NCI-H446 treated with DMSO at 0.1 percent for 48 hours (cell line): Measurements from ENCODE around the gene WDR82.

ENCODE experiments used
- DNase-seq: peaks from one replicate; lab custom pipeline; 2025; lab: John Stamatoyannopoulos, UW

Gene WDR82

GRCh38 chr3:52278510-52279069 lies at the start of gene WDR82:
WDR82 (minus strand) TSS chr3:52278649; CDS start chr3:52278361, 288 bp downstream.
- DNase-seq: peak; percentile 73

GRCh38 chr3:52327486-52328290 lies 49.2 kb upstream of the WDR82 start:
- DNase-seq: no peak

GRCh38 chr3:52326976-52327375 lies 48.5 kb upstream of the WDR82 start:
- no peak for DNase-seq

DNA sequence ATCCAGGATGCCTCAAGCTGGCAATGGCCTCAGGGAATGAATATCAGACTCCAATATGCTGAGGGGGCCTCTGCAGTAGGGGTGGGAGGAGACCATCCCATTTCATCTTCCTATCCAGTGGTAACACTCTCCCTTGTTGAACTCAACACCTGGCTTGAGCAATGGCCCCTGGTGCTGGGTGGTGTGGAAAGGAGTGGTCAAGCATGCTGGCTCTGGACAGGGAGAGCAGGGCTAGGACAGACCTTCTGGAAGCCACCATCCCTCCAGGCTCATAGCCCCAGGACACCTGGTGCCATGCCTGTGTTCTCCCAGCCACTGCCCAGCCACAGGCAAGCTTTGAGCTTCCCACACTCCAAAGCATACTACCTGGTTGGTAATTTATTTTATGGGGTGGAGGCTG lies 47.2 kb upstream of the WDR82 start:
- DNase-seq: no peak

- no peak for DNase-seq
Observed at GRCh38 chr3:52324676-52325075, 46.2 kb upstream of the WDR82 start.

DNA sequence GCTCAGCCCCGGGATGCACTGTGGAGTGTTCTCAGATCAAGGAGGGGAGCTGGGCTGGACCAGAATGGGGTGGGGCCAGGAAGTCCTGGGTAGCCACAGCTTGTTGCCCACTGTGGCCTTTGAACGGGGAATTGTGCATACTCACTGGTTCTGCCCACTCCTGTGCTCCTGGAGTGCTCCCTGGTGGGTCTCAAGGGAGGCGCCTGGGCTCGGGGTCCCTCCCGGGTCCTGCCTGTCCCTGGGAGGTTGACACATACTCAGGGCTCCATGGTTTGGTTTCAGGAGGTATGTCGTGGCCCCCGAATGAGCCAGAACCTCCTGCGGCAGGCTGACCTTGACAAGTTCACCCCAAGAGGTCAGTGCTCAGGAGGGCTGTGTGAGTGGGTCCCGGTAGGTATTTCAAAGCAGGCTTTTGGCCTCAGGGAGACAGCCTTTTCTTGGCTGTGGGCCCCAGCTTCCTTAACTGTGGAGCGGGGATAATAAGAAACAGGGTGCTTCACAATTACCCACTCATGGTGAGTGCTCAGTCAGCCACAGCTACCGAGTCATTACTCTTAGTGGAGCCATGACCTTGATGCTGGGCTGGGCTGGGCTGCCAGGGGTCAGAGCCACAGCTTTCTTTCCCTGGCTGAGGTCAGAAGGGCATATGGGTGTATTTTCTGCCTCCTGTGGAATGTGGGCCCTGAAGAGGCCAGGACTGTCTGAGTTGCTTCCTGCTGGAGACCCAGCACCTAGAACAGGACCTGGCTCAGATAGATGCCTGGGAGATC lies 45.3 kb upstream of the WDR82 start:
- DNase-seq: no peak

GRCh38 chr3:52322466-52322865 lies 44.0 kb upstream of the WDR82 start:
- DNase-seq: no peak

GRCh38 chr3:52321481-52321880 lies 43.0 kb upstream of the WDR82 start:
- no peak for DNase-seq

GRCh38 chr3:52319921-52320595 lies 41.6 kb upstream of the WDR82 start:
- DNase-seq: no peak

GRCh38 chr3:52318186-52318816 lies 39.9 kb upstream of the WDR82 start:
- no peak for DNase-seq

DNA sequence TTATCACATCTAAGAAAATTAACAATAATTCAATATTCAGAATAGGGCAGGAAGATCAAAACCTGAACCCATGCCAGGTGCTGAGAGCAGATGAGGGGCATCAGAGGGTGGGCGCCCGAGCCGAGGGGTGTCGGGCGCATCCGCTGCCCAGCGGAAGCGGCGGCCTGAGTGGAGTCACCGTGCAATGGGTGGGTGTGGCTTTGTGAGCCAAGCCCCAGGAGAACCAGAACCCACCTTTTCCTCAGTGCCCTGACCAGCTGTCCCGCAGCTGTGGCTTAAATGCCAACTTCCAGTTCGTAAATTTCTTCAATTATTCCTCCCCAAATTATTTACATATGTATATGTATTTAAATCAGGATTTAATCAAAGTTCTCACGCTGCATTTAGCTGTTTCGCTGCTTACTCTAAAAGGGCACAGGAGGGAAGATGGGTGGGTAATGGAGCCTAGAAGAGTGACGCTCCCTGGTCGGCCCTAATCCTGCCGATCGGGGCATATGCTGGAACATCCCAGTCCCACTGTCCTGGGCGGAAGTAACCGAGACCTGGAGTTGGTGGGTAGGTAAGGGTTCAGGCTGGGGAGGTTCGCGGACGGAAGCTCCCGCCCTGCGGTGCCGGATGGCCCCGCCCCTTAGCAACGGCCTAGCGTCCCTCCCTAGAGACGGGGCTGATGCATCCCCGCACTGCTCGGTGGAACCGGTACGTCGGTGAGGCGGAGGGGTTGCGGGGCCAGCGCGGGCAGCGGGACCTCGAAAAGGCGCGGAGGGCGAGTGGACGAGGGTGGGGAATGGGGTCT lies 39.0 kb upstream of the WDR82 start:
- DNase-seq: no peak

DNA sequence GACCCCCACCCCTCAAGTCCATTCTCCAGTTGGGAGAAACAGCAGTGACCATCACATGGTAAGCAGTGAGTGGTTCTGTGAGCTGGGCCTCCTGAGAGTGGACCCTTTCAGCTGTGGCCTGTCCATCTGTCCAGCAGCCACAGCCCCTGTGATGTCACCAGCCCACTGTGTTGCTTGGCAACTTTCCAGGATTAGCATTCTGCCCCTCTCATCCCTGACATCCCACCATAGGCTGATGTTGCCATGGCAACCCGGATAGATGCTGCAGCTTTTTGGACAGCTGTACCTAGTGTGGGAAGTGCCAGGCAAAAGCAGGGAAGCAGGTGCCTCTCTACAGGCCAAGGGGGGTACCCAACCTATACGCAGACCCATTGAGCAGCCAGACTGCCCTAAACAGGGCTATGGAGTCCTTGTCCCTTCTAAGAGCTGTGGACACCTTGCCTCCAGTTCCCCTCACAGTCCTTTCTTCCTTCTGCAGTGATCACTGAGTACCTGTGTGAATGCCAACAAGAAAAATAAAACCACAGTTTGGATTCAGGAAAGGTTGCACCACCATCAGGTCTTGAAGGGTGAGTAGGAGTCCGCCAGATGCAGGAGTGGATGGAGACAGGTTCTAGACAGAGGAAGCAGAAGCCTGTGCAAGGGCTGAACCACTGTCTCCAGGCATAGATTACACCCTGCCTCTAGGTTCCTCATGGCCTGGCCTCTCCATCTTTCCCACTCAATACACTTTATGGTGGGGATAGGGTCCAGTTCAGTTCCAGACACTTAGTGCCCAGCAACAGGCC lies 37.7 kb upstream of the WDR82 start, which contains the start of gene DNAH1:
DNAH1 (plus strand) TSS at position 343 of the 788 bp plus-strand sequence. CDS start 6,124 bp downstream, outside the sequence.
- DNase-seq: no peak

GRCh38 chr3:52315006-52315405 lies 36.6 kb upstream of the WDR82 start:
- DNase-seq: no peak

- DNase-seq: no peak
Observed at GRCh38 chr3:52314489-52314888, 36.0 kb upstream of the WDR82 start.

DNA sequence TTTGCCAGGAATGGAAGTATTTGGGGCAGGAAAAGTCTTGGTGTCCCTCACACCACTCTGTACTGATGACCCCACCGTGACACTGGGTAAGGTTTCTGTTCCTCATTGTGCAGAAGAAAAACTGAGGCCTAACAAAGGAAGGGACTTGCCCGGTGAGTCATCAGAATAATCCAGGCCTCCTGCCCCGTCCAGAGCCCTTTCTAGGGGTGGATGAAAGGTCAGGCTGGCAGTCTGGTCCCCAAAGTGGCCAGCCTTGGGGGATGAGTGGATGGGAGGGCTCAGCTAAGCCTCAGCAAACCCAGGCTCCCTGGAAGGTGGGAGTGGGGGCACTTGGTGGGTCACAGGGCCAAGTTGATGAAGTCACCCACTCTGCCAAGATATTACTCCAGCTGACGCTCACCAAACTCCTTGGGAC lies 35.3 kb upstream of the WDR82 start:
- DNase-seq: no peak

GRCh38 chr3:52313188-52313773 lies 34.8 kb upstream of the WDR82 start:
- no peak for DNase-seq

GRCh38 chr3:52311576-52312119 lies 33.2 kb upstream of the WDR82 start:
- DNase-seq: no peak

DNA sequence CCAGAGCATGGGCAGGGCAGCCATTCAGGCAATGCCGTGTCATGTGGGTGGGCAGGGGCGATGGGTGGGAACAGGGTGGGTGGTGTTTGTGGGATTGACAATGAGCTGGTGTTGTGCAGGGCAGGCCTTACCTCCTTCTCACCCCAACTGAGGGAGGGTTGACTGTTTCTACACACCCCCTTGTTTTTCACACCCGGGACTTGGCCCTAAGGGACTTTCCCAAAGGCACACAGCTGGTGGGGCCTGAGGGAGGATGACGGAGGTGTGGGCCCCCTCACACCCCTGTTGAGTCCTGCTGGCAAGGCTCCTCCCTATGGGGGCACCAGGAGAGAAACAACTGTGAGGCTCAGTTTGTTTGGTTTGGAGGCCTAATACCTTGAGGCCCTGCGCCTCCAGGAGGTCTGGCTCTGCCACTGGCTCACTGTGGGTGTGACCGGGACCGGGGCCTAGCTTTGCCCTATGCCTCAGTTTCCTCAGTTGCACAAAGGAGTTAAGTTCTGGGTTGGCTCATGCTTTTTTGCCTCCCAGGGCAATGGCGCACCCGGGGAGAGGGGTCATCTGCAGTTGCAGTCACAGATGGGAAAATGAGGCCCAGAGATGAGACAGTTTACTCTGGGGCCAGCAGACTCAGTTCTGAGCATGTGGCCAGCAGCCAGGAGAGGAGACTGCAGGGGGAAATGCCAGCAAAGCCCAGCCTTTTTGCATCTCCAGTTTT lies 32.6 kb upstream of the WDR82 start:
- DNase-seq: no peak

- no peak for DNase-seq
Observed at GRCh38 chr3:52308308-52308707, 29.9 kb upstream of the WDR82 start.
